Measurements from ENCODE around the gene SPINT1. TPM values are rescaled to one million over a fixed set of nuclear protein-coding genes. Genes with fewer than 3 reads are reported as not detected.

Gene SPINT1
- total RNA-seq, 1 experiment from 2014 or later, result 123 TPM

- peaks cover 7 to 26% of the 10 kb centered on the region in 2 experiments; a peak in 3 of 4 replicates for H3K4me1 ChIP-seq (ENCODE audit: control insufficient read depth in 1 of 2, insufficient read depth in 2 of 2, low read length in 2 of 2)
- H3K4me3 ChIP-seq (replicated peaks in 1 of 2; ENCODE audit: low read depth in 1 of 2, low read length in 2 of 2), result no peak overlapping the region
- no peak overlapping the region for H2AFZ ChIP-seq (ENCODE audit: low read depth, low read length, poor library complexity, severe bottlenecking)
- no peaks in the 10 kb centered on the region for H3K27me3 ChIP-seq (ENCODE audit: insufficient read depth, low read length)
- DNase-seq (ENCODE audit: low read depth, low spot score) (no peak), ATAC-seq (no peak)
- no TSS peak for BruUV-seq (replicated peaks)
- no peaks in the 10 kb centered on the region for H4K20me1 ChIP-seq (ENCODE audit: insufficient read depth)
- ChIA-PET RAD21 (ENCODE audit: low non-redundant PET in 1 of 2, low total read pairs in 2 of 2, uncharacterized antibody in 2 of 2, unreplicated experiment in 2 of 2) (interaction anchor here (0.6 to 2.7 kb wide), 7 partner anchors 19 to 292 kb away, joined by 3 to 29 read pairs (median 8); partner anchors contain the start of gene RHOV (in 1 of the 2)), POLR2A (interaction anchor here (1.0 to 2.7 kb wide), 5 partner anchors 12 to 34 kb away, joined by 3 to 19 read pairs (median 7); partner anchors contain the start of gene RHOV), CTCF (interaction anchor here (0.5 to 4.2 kb wide), 25 partner anchors 11 to 470 kb away, joined by 3 to 152 read pairs (median 4); partner anchors contain the start of genes BAHD1, C15orf62, RAD51 and RHOV)
- TF ChIP-seq MAX (IDR thresholded peaks at IDR 0.05) (no peak), SIN3A (IDR thresholded peaks at IDR 0.05; ENCODE audit: low read depth) (no peak), ZNF274 (IDR thresholded peaks at IDR 0.05; ENCODE audit: low read depth, low read length) (no peak), ELF1 (IDR thresholded peaks at IDR 0.05; ENCODE audit: borderline replicate concordance, low read depth) (no peak), TCF7L2 (IDR thresholded peaks at IDR 0.05; ENCODE audit: borderline replicate concordance, extremely low read depth, insufficient read depth, insufficient read length) (no peak)
- TF ChIP-seq, protein P1, sequence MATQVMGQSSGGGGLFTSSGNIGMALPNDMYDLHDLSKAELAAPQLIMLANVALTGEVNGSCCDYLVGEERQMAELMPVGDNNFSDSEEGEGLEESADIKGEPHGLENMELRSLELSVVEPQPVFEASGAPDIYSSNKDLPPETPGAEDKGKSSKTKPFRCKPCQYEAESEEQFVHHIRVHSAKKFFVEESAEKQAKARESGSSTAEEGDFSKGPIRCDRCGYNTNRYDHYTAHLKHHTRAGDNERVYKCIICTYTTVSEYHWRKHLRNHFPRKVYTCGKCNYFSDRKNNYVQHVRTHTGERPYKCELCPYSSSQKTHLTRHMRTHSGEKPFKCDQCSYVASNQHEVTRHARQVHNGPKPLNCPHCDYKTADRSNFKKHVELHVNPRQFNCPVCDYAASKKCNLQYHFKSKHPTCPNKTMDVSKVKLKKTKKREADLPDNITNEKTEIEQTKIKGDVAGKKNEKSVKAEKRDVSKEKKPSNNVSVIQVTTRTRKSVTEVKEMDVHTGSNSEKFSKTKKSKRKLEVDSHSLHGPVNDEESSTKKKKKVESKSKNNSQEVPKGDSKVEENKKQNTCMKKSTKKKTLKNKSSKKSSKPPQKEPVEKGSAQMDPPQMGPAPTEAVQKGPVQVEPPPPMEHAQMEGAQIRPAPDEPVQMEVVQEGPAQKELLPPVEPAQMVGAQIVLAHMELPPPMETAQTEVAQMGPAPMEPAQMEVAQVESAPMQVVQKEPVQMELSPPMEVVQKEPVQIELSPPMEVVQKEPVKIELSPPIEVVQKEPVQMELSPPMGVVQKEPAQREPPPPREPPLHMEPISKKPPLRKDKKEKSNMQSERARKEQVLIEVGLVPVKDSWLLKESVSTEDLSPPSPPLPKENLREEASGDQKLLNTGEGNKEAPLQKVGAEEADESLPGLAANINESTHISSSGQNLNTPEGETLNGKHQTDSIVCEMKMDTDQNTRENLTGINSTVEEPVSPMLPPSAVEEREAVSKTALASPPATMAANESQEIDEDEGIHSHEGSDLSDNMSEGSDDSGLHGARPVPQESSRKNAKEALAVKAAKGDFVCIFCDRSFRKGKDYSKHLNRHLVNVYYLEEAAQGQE (IDR thresholded peaks at IDR 0.05; ENCODE audit: low read depth), result no peak
- no peaks in the 10 kb centered on the region for H3K9me3 ChIP-seq (ENCODE audit: control insufficient read depth in 1 of 2, insufficient read depth in 1 of 2, low read depth in 1 of 2, low read length in 2 of 2)
- no peak overlapping the region for H3K9ac ChIP-seq (ENCODE audit: low read length)
- H3K36me3 ChIP-seq (ENCODE audit: control insufficient read depth in 1 of 2, insufficient read depth in 2 of 2, low read length in 2 of 2), result peaks cover 0 to 4% of the 10 kb centered on the region in 2 experiments; a peak in 1 of 4 replicates
- no peaks in the 10 kb centered on the region for H3K9me2 ChIP-seq (ENCODE audit: insufficient read depth)
- no peak overlapping the region for H3K4me2 ChIP-seq (ENCODE audit: low read length)
- peaks cover 20% of the 10 kb centered on the region for H3K79me2 ChIP-seq (ENCODE audit: insufficient read depth, low read length)
- intact Hi-C loops (cut with micrococcal nuclease), result loop anchor here (1.0 to 5.0 kb wide), 2 partner anchors 146 to 300 kb away; partner anchors contain the start of gene KNL1
- no peak overlapping the region for H3K27ac ChIP-seq (ENCODE audit: low read depth, low read length)
Measured at GRCh38 chr15:40892447-40893012, 48.7 kb downstream of the SPINT1 start.
